GM23338 (cell line): ENCODE data around the gene TDRD7. TPM values are rescaled to one million over a fixed set of nuclear protein-coding genes. Genes with fewer than 3 reads are reported as not detected.

Source experiments
- ATAC-seq: fragments of 200-7000 bp; cut with Tn5 transposase; 3 replicates; pipeline ENCODE4 v1.9.1; 2020
- DNase-seq: peaks from one replicate; pipeline ENCODE4 v3.0.0-alpha.2; 2015; ENCODE audit warnings: low spot score
- H2AFZ ChIP-seq: fragments of 200-600 bp; sonication (generic); 2 replicates; pipeline ENCODE4 v1.8.0; 2016; ENCODE audit warnings: antibody characterized with exemption, mild to moderate bottlenecking, moderate library complexity
- H3F3A ChIP-seq: fragments of 200-600 bp; sonication (generic); replicated peaks from 2 replicates; pipeline ENCODE4 v1.8.0; 2017; ENCODE audit warnings: antibody characterized with exemption, mixed run types, low read depth
- H3K27ac ChIP-seq: fragments of 200-600 bp; sonication (generic); 2 replicates; pipeline ENCODE4 v1.6.1; 2016; ENCODE audit warnings: low read depth
- H3K27me3 ChIP-seq: fragments of 200-600 bp; sonication (generic); 2 replicates; pipeline ENCODE4 v1.8.0; 2016; ENCODE audit warnings: mild to moderate bottlenecking, mixed run types, moderate library complexity; ENCODE audit not compliant: insufficient read depth
- H3K36me3 ChIP-seq: fragments of 200-600 bp; sonication (generic); 2 replicates; pipeline ENCODE4 v1.8.0; 2016; ENCODE audit warnings: mild to moderate bottlenecking; ENCODE audit not compliant: insufficient read depth
- H3K4me1 ChIP-seq: fragments of 200-600 bp; sonication (generic); 2 replicates; pipeline ENCODE4 v1.8.0; 2016; ENCODE audit warnings: mild to moderate bottlenecking, moderate library complexity; ENCODE audit not compliant: insufficient read depth
- H3K4me2 ChIP-seq: fragments of 200-600 bp; sonication (generic); 2 replicates; pipeline ENCODE4 v1.7.1; 2017; ENCODE audit warnings: mixed run types
- H3K4me3 ChIP-seq: fragments of 200-600 bp; sonication (generic); 2 replicates; pipeline ENCODE4 v1.6.1; 2016; ENCODE audit warnings: mixed run types
- H3K79me2 ChIP-seq: fragments of 200-600 bp; sonication (generic); replicated peaks from 2 replicates; pipeline ENCODE4 v1.8.0; 2017; ENCODE audit warnings: mild to moderate bottlenecking; ENCODE audit not compliant: insufficient read depth
- H3K9me2 ChIP-seq: fragments of 200-600 bp; sonication (generic); 2 replicates; pipeline ENCODE4 v1.8.0; 2017; ENCODE audit not compliant: insufficient read depth
- H4K20me1 ChIP-seq: fragments of 200-600 bp; sonication (generic); replicated peaks from 2 replicates; pipeline ENCODE4 v1.8.0; 2017; ENCODE audit warnings: mild to moderate bottlenecking; ENCODE audit not compliant: insufficient read depth
- H3K27ac Mint-ChIP-seq: 2 replicates; pipeline ENCODE4 v1.8.0; 2020; ENCODE audit warnings: inconsistent platforms, mild to moderate bottlenecking, moderate library complexity, mixed read lengths
- H3K27me3 Mint-ChIP-seq: 3 replicates; pipeline ENCODE4 v1.8.0; 2022; ENCODE audit warnings: low read depth, mild to moderate bottlenecking, moderate library complexity, mixed read lengths, inconsistent platforms; ENCODE audit not compliant: insufficient read depth, poor library complexity
- H3K36me3 Mint-ChIP-seq: 3 replicates; pipeline ENCODE4 v1.8.0; 2021; ENCODE audit warnings: low read depth, mild to moderate bottlenecking, inconsistent platforms, moderate library complexity, mixed read lengths
- H3K4me1 Mint-ChIP-seq: 3 replicates; pipeline ENCODE4 v1.8.0; 2020; ENCODE audit warnings: mild to moderate bottlenecking, inconsistent platforms, mixed read lengths
- H3K4me3 Mint-ChIP-seq: 3 replicates; pipeline ENCODE4 v1.8.0; 2021; ENCODE audit warnings: moderate library complexity, mild to moderate bottlenecking, inconsistent platforms, mixed read lengths
- H3K9me3 Mint-ChIP-seq: 3 replicates; pipeline ENCODE4 v1.8.0; 2020; ENCODE audit warnings: moderate library complexity, mild to moderate bottlenecking, inconsistent platforms, mixed read lengths
- CREB1 ChIP-seq: fragments of 250-450 bp; sonication (Bioruptor Pico); IDR thresholded peaks from 2 replicates; pipeline ENCODE4 v1.5.0; 2020; ENCODE audit warnings: low read depth, mild to moderate bottlenecking, moderate library complexity
- CTCF ChIP-seq, 2 experiments: fragments of 200-600 bp in 1 of 2; sonication (generic) in 1 of 2; conservative IDR thresholded peaks; 2 replicates each; pipeline versions ENCODE4 v1.5.1 to v1.6.1; 2016 to 2017; ENCODE audit warnings: antibody characterized with exemption in 2 of 2, low read depth in 2 of 2, mild to moderate bottlenecking in 2 of 2, moderate library complexity in 1 of 2
- ETS1 ChIP-seq: IDR thresholded peaks from 2 replicates; pipeline ENCODE4 v1.6.1; 2016; ENCODE audit warnings: antibody characterized with exemption
- EZH2 ChIP-seq: fragments of 200-600 bp; sonication (generic); IDR thresholded peaks from one replicate; pipeline ENCODE4 v1.8.0; 2017; ENCODE audit warnings: antibody characterized with exemption, mild to moderate bottlenecking, low read depth; ENCODE audit not compliant: unreplicated experiment
- EZH2phosphoT487 ChIP-seq: fragments of 200-600 bp; sonication (generic); IDR thresholded peaks from one replicate; pipeline ENCODE4 v1.8.1; 2018; ENCODE audit warnings: antibody characterized with exemption; ENCODE audit not compliant: unreplicated experiment
- JUNB ChIP-seq: IDR thresholded peaks from one replicate; pipeline ENCODE4 v1.6.1; 2016; ENCODE audit warnings: antibody characterized with exemption; ENCODE audit not compliant: unreplicated experiment
- NANOG ChIP-seq: IDR thresholded peaks from 2 replicates; pipeline ENCODE4 v1.6.1; 2016; ENCODE audit warnings: antibody characterized with exemption, borderline replicate concordance
- POLR2AphosphoS5 ChIP-seq: IDR thresholded peaks from 2 replicates; pipeline ENCODE4 v1.6.1; 2016; ENCODE audit warnings: antibody characterized with exemption, low read depth
- STAT1 ChIP-seq: IDR thresholded peaks from one replicate; pipeline ENCODE4 v1.6.1; 2016; ENCODE audit warnings: antibody characterized with exemption; ENCODE audit not compliant: unreplicated experiment
- ZNF114 ChIP-seq: fragments of 250-450 bp; sonication (Bioruptor Pico); IDR thresholded peaks from 2 replicates; pipeline ENCODE4 v1.5.0; 2020; ENCODE audit warnings: mild to moderate bottlenecking, moderate library complexity
- ZNF331 ChIP-seq: fragments of 250-450 bp; sonication (Bioruptor Pico); IDR thresholded peaks from 2 replicates; pipeline ENCODE4 v1.5.0; 2020; ENCODE audit warnings: low read depth, mild to moderate bottlenecking, moderate library complexity
- ZNF462 ChIP-seq: fragments of 250-450 bp; sonication (Bioruptor Pico); IDR thresholded peaks from 2 replicates; pipeline ENCODE4 v1.5.0; 2020; ENCODE audit warnings: mild to moderate bottlenecking, moderate library complexity
- polyA plus RNA-seq: library from polyadenylated mRNA; unstranded; fragments of >200 nt; fragmentation: Nextera tagmentation; extraction: Ambion mirVana; gene quantifications from 2 replicates; pipeline ENCODE4 v1.2.1, GENCODE V29; 2016
- total RNA-seq: library from RNA; depleted of rRNA; stranded (reverse); fragments of >200 nt; shearing (Covaris generic); gene quantifications from 2 replicates; pipeline ENCODE4 v1.2.3, GENCODE V29; 2014

The TDRD7 gene
- total and polyA plus RNA-seq, 2 experiments from 2014 or later: 1.7 to 3.1 TPM

GRCh38 chr9:97515662-97516061 is 103.8 kb downstream of the TDRD7 start:
- no peaks in the 10 kb centered on the region for H3F3A ChIP-seq
- H3K36me3 ChIP-seq: no peaks in the 10 kb centered on the region
- peaks cover 12% of the 10 kb centered on the region for H3K4me1 Mint-ChIP-seq
- no peaks in the 10 kb centered on the region for H4K20me1 ChIP-seq
- no peak overlapping the region for H3K4me3 ChIP-seq
- peaks cover 17% of the 10 kb centered on the region for H3K27me3 Mint-ChIP-seq
- no peaks in the 10 kb centered on the region; the same call in 1 of the 3 replicates for H3K9me3 Mint-ChIP-seq
- H3K27ac ChIP-seq: no peak overlapping the region
- ATAC-seq: no peak
- no peaks in the 10 kb centered on the region for H3K4me1 ChIP-seq
- H3K9me2 ChIP-seq: no peaks in the 10 kb centered on the region
- 0 out of 2 replicates have a peak overlapping the region, but pooled peaks have one; percentile 74 for H2AFZ ChIP-seq
- no peaks in the 10 kb centered on the region for H3K36me3 Mint-ChIP-seq
- no peaks in the 10 kb centered on the region for H3K27me3 ChIP-seq
- no peaks in the 10 kb centered on the region for H3K79me2 ChIP-seq
- no peak overlapping the region for H3K27ac Mint-ChIP-seq
- no peak for DNase-seq
- no peak for TF ChIP-seq EZH2phosphoT487
- TF ChIP-seq NANOG: no peak
- no peak for TF ChIP-seq ZNF331 (CRISPR knock-in tag)
- no peak for TF ChIP-seq POLR2AphosphoS5
- TF ChIP-seq JUNB: no peak
- no peak for TF ChIP-seq ZNF114
- TF ChIP-seq ETS1: no peak
- TF ChIP-seq CTCF (conservative IDR thresholded peaks at IDR 0.05; ENCODE audit: low read depth in 2 of 2): no peak
- no peak for TF ChIP-seq EZH2
- TF ChIP-seq STAT1: no peak
- TF ChIP-seq CREB1 (CRISPR knock-in tag): no peak
- TF ChIP-seq ZNF462: no peak
- no peak overlapping the region for H3K4me2 ChIP-seq
- no peak overlapping the region for H3K4me3 Mint-ChIP-seq
